Globus pallidus (tissue), 1 donor: ENCODE results near the gene RAVER2.
"Not testable (repeated sequence)": the region's sequence is repeated elsewhere in the genome, so short reads cannot be mapped to it uniquely, and the experiment has no call there.

ENCODE experiments used
- DNase-seq: peaks from one replicate; pipeline ENCODE4 v3.0.0-alpha.2; 2015; ENCODE audit warnings: low spot score

Gene RAVER2

GRCh38 chr1:64748706-64749105 lies 3.8 kb downstream of the RAVER2 start:
- DNase-seq, result no peak

- no peak for DNase-seq
These were observed 5.2 kb downstream of the RAVER2 start for GRCh38 chr1:64750092-64750491.

GRCh38 chr1:64750875-64751274 lies 6.0 kb downstream of the RAVER2 start:
- no peak for DNase-seq

- DNase-seq, result no peak
These were observed 9.3 kb downstream of the RAVER2 start for GRCh38 chr1:64754173-64754572.

GRCh38 chr1:64755361-64755760 lies 10.5 kb downstream of the RAVER2 start:
- DNase-seq, result no peak

GRCh38 chr1:64756770-64757169 lies 11.9 kb downstream of the RAVER2 start:
- no peak for DNase-seq

- no peak for DNase-seq
These were observed 12.3 kb downstream of the RAVER2 start for GRCh38 chr1:64757213-64757612.

GRCh38 chr1:64758233-64758632 lies 13.4 kb downstream of the RAVER2 start:
- no peak for DNase-seq

- no peak for DNase-seq
These were observed 15.1 kb downstream of the RAVER2 start for GRCh38 chr1:64759968-64760367.

GRCh38 chr1:64765012-64765411 lies 20.1 kb downstream of the RAVER2 start:
- DNase-seq, result no peak

- no peak for DNase-seq
These were observed 21.0 kb downstream of the RAVER2 start for GRCh38 chr1:64765826-64766225.

GRCh38 chr1:64766429-64766828 lies 21.6 kb downstream of the RAVER2 start:
- no peak for DNase-seq

- no peak for DNase-seq
These were observed 24.6 kb downstream of the RAVER2 start for GRCh38 chr1:64769482-64769881.

- DNase-seq, result no peak
These were observed 25.1 kb downstream of the RAVER2 start for GRCh38 chr1:64769971-64770370.

- not testable (repeated sequence) for DNase-seq
These were observed 28.4 kb downstream of the RAVER2 start for GRCh38 chr1:64773306-64773705.

GRCh38 chr1:64775113-64775512 lies 30.2 kb downstream of the RAVER2 start:
- DNase-seq, result no peak

GRCh38 chr1:64782044-64782443 lies 37.2 kb downstream of the RAVER2 start:
- not testable (repeated sequence) for DNase-seq

GRCh38 chr1:64782848-64783247 lies 38.0 kb downstream of the RAVER2 start:
- not testable (repeated sequence) for DNase-seq

GRCh38 chr1:64790832-64791487 lies 46.1 kb downstream of the RAVER2 start:
- DNase-seq, result no peak

- DNase-seq, result no peak
These were observed 54.0 kb downstream of the RAVER2 start for GRCh38 chr1:64798872-64799271.

GRCh38 chr1:64801851-64802523 lies 57.1 kb downstream of the RAVER2 start:
- no peak for DNase-seq

- DNase-seq, result no peak
These were observed 64.4 kb downstream of the RAVER2 start for GRCh38 chr1:64809309-64809708.

GRCh38 chr1:64810001-64810400 lies 65.1 kb downstream of the RAVER2 start:
- no peak for DNase-seq

GRCh38 chr1:64811131-64811530 lies 66.3 kb downstream of the RAVER2 start:
- no peak for DNase-seq
